Activated CD8-positive, alpha-beta memory T cell treated with anti-CD3 and anti-CD28 coated beads for 24 hours (primary cell): ENCODE results near the gene CKB.
A peak's percentile ranks its signal among the peaks of the same experiment; 100 is the strongest.

Experiments
- DNase-seq: peaks from one replicate; pipeline ENCODE4 v3.0.0-alpha.2; 2020

The CKB gene

DNA sequence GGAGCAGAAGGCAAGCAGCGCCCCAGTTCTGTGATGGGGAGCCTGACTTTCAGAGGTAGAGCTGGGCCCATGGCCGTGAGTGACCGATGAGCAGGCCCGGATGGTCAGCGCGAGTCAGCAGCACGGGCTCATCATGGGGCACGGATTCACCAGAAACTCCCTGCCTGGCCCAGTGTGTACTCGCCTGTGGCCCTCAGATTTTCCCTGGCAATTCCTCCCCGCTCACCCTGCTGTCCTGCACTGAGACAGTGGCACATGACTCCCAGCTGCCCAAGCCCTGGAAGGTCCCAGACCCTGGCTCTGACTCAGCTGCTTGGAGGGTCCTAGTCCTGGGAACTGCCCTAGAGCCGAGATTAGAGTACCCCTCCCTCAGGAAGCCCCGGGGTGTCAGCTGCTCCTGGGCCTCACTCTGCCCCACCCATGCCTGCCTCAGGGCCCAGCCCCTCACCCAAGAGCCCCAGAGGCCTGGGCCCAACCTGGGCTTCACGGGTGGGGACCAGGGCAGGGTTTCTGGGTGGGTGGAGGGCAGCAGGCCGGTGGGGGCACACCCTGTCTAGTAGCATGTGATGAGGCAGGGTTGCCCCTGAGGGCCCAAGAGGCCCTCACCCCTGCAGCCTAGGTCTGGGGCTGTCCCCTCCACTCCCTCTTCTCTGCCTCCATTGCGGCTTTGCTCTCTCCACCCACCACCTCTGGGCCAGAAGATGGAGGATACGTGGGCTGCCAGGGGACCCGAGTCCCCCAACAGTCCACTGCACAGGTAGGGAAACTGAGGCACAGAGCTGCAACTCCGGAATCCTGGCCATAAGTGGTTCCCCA is 14.8 kb upstream of the CKB start:
- DNase-seq, result no peak

DNA sequence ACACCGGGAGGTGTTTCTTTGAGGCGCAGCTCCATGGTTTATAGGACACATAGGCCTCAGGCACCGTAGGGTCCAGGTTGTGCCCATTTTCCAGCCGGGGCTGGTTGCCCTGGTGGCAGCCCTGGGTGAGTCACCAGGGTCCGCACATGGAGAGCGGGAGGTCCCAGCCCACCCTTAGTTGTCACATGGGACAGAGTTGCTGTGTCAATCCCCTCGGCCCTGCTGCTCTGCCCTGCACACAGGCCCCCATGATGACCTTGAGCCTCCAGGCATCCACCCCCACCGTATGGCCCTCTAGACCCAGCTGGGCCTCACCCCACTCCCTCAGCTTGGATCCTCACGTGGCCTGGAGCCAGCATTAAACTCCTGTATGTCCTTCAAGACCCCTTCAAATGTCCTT is 14.1 kb upstream of the CKB start:
- DNase-seq, result no peak

DNA sequence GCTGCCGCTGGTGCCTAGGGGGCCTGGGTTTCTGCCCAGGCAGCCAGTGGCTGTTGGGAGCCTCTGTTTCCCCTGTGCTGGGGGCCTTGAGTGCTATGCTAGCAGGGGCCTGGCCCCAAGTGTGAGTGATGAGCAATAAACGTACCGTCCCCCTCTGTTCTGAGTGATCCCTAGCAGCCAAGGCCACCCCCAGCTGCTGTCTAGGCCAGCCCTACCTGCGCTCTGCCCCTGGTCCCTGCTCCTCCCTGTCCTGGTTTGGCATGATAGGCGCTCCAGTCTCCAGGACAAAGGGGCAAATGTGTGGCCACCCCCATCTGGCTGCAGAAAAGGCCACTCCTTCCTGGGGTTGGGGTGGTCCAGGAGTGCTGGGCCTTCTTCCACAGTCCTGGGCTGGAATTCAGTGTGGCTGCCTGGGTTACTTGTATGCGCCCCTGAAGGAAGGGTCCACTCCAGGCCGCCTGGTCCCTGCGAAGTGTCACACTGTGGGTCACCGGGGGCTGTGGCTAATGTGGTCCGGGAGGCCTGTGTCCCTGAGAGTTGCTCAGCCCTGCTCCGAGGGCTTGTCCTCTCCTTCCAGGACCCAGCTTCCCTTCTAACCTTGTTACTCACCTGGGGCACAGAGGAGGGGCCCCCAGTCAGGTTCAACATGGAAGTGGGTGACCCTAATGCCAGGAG is 13.4 kb upstream of the CKB start:
- DNase-seq, result no peak

- no peak for DNase-seq
These were observed 12.7 kb upstream of the CKB start for GRCh38 chr14:103535081-103535890.

DNA sequence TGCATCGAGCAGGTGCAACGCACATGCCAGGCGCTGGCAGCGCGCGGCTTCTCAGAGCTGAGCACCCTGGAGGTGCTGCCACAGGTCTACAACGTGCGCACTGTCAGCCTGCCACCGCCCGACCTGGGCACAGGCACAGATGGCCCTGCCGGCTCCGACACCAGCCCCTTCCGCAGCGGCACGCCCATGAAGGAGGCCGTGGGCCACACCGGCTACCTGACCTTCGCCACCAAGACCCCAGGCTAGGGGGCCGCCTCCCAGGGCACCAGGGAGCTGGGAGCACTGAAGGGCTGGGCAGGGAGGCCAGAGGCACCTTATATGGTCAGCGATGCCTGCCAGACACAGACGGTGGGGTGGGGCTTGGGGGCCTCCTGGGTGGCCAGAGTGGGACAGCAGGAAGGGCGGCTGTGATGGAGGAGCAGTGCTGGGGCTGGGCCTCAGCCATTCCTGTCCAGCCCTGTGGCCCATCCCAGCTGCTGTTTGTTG is 12.0 kb upstream of the CKB start:
- no peak for DNase-seq

DNA sequence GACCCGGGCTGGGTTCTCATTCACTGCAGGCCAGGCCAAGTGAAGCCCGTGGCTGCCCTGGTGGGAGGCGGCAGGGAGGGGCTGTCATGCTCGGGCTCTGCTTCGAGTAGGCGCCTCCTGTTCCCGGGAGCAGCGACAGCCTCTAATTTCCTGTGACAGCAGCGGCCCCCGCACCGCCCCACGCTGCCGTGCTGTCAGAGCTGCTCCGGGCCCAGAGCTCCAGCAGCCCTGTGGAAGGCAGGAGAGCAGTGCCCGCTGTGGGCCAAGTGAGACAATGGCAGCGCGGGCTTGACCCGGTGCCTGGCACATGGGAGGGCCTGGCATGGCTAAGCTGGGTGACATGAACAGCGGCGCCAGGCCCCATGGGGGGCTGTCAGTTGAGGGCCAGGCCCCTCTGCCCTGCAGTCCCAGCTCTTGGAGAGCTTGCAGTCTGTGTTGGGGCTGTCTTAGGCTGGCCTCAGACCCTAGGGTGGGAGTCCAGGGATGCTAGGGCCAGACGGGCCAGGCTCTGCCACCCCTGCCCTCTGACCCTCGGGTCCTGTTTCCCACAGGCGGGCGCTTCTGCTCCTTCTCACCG is 11.5 kb upstream of the CKB start:
- DNase-seq, result no peak

GRCh38 chr14:103533137-103533998 is 10.7 kb upstream of the CKB start:
- no peak for DNase-seq

DNA sequence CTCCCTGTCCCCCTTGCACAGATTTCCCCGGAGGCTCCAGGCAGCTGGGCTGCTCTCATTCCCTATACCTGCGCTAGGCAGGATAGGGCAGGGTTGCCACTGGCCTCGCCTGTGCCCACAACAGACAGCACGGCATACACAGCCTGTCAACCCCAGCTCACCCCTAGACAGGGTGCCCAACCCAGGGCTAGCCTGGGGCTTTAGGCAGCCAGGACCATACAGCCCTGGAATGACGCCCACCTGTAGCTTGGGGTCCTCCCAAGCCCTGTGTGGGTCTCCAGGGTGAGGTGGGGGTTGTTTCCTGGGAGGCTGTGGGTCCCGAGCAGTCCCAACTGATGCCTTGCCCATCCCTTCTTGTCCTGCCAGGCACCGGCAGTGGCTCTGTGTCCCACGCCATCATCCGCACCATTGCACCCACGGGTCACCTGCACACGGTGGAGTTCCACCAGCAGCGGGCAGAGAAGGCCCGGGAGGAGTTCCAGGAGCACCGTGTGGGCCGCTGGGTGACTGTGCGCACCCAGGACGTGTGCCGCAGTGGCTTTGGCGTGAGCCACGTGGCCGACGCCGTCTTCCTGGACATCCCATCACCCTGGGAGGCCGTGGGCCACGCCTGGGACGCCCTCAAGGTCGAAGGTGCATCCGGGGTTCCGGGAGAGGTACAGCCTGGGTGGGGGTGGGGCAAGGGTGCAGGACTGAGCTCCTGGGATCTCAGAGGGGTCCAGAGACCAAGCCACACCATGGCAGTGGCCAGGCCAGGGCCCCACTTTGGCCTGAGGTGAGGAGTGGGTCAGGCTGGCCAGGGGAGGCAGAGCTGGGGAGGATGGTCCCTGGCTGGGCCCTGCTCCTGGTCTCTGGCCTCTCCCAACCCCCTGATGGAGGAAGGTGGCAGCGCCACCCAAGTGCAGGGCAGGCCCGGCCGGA is 9.8 kb upstream of the CKB start:
- no peak for DNase-seq

DNA sequence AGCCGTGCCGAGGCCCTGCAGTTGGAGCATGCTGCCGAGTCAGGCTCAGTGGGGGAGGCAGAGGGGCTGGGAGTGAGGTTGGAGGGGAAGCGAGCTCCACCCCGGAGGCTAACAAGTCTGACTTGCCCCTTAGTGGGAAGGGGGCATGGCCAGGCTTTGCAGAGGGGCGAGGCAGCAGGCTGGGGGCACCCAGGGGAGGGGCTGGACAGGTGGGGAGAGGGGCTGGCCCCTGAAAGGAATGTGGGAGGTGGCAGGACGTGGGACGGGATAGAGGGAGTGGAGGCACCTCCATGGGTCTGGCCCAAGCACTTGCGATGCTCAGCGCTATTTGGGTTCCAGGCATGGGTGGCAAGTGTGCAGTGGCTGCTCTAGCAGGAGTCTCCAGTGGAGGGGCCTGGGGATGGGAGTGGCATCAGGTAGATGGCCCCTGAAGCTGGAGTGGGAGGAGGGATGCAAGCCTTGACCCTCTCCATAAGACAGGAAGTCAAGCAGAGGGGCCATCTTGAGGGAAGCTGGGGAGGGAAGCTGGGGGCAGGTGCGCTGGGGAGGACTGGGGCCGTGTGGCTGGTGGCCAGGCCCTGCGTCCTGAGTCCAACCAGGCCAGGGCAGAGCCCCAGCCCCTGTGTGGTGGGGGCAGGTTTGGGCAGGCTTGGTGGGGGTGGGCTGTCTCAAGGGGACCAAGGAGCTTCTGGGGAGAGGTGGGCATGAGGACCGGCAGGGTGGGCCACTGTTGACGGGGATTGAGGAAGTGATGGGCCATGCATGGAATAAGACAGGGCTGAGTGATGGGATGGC is 9.0 kb upstream of the CKB start:
- DNase-seq, result no peak

GRCh38 chr14:103530831-103531230 is 8.2 kb upstream of the CKB start:
- DNase-seq, result no peak

DNA sequence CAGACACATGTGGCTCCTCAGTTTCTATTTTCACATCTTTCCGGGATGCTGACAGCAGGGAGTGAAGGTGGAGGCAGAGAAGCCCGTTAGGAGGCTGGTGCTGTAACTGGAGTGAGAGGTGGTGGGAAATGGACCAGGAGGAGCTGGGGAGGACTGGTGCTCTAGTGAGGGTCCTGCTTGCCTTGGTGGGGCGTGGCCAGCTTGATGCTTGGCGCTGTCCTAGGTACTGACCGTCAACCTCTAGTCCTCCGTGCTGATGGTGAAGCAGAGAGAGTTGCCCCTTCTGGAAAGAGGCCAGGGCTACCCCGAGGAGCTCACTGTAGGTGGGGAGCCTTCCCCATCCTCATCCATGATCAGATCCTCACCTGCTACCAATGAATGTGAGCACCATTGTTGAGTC is 7.8 kb upstream of the CKB start:
- DNase-seq, result no peak

GRCh38 chr14:103529383-103530365 is 7.0 kb upstream of the CKB start:
- no peak for DNase-seq

- DNase-seq, result peak; percentile 90
These were observed 6.2 kb upstream of the CKB start, which contains the start of gene TRMT61A for GRCh38 chr14:103528587-103529382. Gene TRMT61A (plus strand): TSS chr14:103529196. CDS start chr14:103529979, 783 bp downstream.

- DNase-seq, result no peak
These were observed 5.5 kb upstream of the CKB start for GRCh38 chr14:103528146-103528586.

DNA sequence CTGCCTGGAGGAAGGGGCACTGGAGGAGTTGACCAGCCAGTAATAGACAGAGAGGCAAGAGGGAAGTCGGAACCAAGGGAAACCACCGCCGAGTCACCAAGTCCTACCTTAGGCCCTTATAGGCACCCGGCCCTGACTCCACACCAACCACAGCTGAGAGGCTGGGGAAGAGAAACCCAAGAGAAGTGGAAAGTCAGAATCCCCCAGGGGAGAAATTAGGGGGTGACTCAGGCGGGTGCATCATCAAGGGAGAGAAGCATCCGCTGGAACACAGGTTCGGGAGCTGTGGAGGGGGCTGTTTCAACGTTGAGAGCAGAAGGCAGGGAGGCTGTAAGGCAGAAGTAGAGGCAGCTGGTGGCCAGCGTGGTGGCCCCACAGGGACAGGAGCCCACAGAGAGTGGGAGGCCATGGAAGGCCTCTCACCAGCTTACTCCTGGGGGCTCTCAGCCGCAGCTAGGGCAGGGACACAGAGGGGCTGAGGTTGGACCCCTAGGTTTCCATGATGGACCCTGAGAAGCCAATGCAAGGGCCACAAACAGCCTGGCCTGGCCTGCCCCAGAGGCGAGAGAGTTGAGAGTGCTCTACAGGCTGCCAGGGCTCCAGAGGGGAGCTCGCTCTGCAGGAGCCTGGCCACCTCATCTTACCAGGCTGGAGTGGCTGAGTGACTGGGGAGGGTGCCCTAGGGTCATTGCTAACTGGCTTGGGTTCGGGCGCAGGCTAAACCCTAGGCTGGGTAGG is 4.9 kb upstream of the CKB start:
- DNase-seq, result no peak

GRCh38 chr14:103526914-103527248 is 4.3 kb upstream of the CKB start:
- no peak for DNase-seq

DNA sequence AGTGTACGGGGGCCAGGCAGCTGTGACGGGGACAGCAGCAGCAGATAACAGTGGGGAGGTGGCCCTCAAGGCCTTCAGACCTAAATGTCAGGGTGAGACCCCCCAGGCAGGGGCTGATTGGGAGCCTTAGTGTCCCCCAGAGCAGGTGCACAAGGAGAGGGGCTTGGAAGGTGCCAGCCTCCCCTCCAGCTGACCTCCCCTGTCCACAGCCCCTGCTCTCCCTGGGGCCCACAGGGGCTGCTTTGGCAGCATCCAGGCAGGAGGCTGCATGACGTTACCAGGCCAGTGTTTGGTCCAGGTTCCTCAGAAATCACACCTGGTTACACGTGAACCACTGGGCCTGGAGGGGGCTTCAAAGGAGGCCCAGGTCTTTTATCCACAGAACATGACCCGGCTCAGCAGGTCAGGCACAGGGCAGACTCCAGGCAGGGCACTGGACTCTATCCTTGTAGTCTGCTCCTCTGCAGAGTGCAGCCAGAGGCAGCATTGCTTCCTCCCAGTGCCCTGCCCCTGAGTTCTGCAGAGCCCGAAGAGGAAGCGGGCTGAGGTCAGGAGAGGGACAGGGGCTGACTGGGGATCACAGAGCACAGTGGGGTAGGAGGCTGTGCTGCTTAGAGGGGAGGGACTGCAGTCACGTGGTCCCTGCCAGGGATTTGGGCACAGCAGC is 3.8 kb upstream of the CKB start:
- no peak for DNase-seq
